Activated naive CD8-positive, alpha-beta T cell treated with anti-CD3 and anti-CD28 coated beads, Interleukin-2, amount 50 U/mL, for 24 hours (primary cell): ENCODE measurements around the gene LMAN1L.

Experiments used
- ATAC-seq: fragments of 150-1000 bp; cut with Tn5 transposase; one replicate; pipeline ENCODE4 v1.10.0; 2021
- DNase-seq: peaks from one replicate; pipeline ENCODE4 v3.0.0; 2021
- H3K27ac Mint-ChIP-seq: one replicate; pipeline ENCODE4 v1.8.0; 2021; ENCODE audit warnings: mild to moderate bottlenecking, mixed read lengths
- H3K27me3 Mint-ChIP-seq: one replicate; pipeline ENCODE4 v1.8.0; 2021; ENCODE audit warnings: mixed read lengths
- H3K36me3 Mint-ChIP-seq: one replicate; pipeline ENCODE4 v1.8.0; 2021; ENCODE audit warnings: low read depth, mixed read lengths
- H3K4me1 Mint-ChIP-seq: one replicate; pipeline ENCODE4 v1.8.0; 2021; ENCODE audit warnings: mixed read lengths
- H3K4me3 Mint-ChIP-seq: one replicate; pipeline ENCODE4 v1.8.0; 2021; ENCODE audit warnings: mild to moderate bottlenecking, moderate library complexity, mixed read lengths
- H3K9me3 Mint-ChIP-seq: one replicate; pipeline ENCODE4 v1.8.0; 2021; ENCODE audit warnings: mixed read lengths

Gene LMAN1L

GRCh38 chr15:74786551-74787165 is 26.0 kb upstream of the LMAN1L start:
- Mint-ChIP-seq H3K27me3 (no peaks in the 10 kb centered on the region), H3K9me3 (no peaks in the 10 kb centered on the region), H3K4me1 (peaks cover 66% of the 10 kb centered on the region), H3K4me3 (peak overlapping the region; percentile 95), H3K27ac (peak overlapping the region; percentile 99), H3K36me3 (peaks cover 62% of the 10 kb centered on the region)
- ATAC-seq, result no peak
- DNase-seq, result peak; percentile 43

- Mint-ChIP-seq H3K9me3 (no peaks in the 10 kb centered on the region), H3K27ac (peak overlapping the region; percentile 99), H3K36me3 (peaks cover 67% of the 10 kb centered on the region), H3K27me3 (no peaks in the 10 kb centered on the region), H3K4me3 (peak overlapping the region; percentile 95), H3K4me1 (peaks cover 73% of the 10 kb centered on the region)
- ATAC-seq (peak; percentile 70), DNase-seq (peak; percentile 92)
These were observed 25.2 kb upstream of the LMAN1L start for GRCh38 chr15:74787251-74788041.

- no peak for ATAC-seq
These were observed 24.5 kb upstream of the LMAN1L start for GRCh38 chr15:74788042-74788682.

GRCh38 chr15:74788683-74789151 is 23.9 kb upstream of the LMAN1L start:
- peak; percentile 66 for DNase-seq

More at GRCh38 chr15:74788042-74788682, 24.5 kb upstream of the LMAN1L start:
- peaks cover 81% of the 10 kb centered on the region for H3K4me1 Mint-ChIP-seq
- H3K36me3 Mint-ChIP-seq, result peaks cover 65% of the 10 kb centered on the region
- H3K4me3 Mint-ChIP-seq, result peak overlapping the region; percentile 95
- no peak for DNase-seq
- H3K27me3 Mint-ChIP-seq, result no peaks in the 10 kb centered on the region
- peak overlapping the region; percentile 99 for H3K27ac Mint-ChIP-seq
- H3K9me3 Mint-ChIP-seq, result no peaks in the 10 kb centered on the region

GRCh38 chr15:74789171-74789631 is 23.4 kb upstream of the LMAN1L start:
- peaks cover 88% of the 10 kb centered on the region for H3K4me1 Mint-ChIP-seq
- H3K27ac Mint-ChIP-seq, result peak overlapping the region; percentile 99
- no peaks in the 10 kb centered on the region for H3K9me3 Mint-ChIP-seq
- peak overlapping the region; percentile 95 for H3K4me3 Mint-ChIP-seq
- no peaks in the 10 kb centered on the region for H3K27me3 Mint-ChIP-seq
- H3K36me3 Mint-ChIP-seq, result peaks cover 56% of the 10 kb centered on the region
- peak; percentile 35 for DNase-seq
- ATAC-seq, result no peak

More at GRCh38 chr15:74788683-74789151, 23.9 kb upstream of the LMAN1L start:
- Mint-ChIP-seq H3K36me3 (peaks cover 59% of the 10 kb centered on the region), H3K9me3 (no peaks in the 10 kb centered on the region), H3K27me3 (no peaks in the 10 kb centered on the region), H3K4me3 (peak overlapping the region; percentile 95), H3K4me1 (peaks cover 86% of the 10 kb centered on the region), H3K27ac (peak overlapping the region; percentile 99)
- peak; percentile 20 for ATAC-seq

- ATAC-seq, result no peak
- H3K27ac Mint-ChIP-seq, result peak overlapping the region; percentile 99
- no peaks in the 10 kb centered on the region for H3K27me3 Mint-ChIP-seq
- peaks cover 53% of the 10 kb centered on the region for H3K36me3 Mint-ChIP-seq
- DNase-seq, result no peak
- peak overlapping the region; percentile 95 for H3K4me3 Mint-ChIP-seq
- H3K4me1 Mint-ChIP-seq, result peaks cover 93% of the 10 kb centered on the region
- H3K9me3 Mint-ChIP-seq, result no peaks in the 10 kb centered on the region
These were observed 22.9 kb upstream of the LMAN1L start for GRCh38 chr15:74789741-74790079.

GRCh38 chr15:74790080-74790916 is 22.3 kb upstream of the LMAN1L start:
- peak; percentile 12 for ATAC-seq
- peaks cover 95% of the 10 kb centered on the region for H3K4me1 Mint-ChIP-seq
- no peaks in the 10 kb centered on the region for H3K9me3 Mint-ChIP-seq
- no peaks in the 10 kb centered on the region for H3K27me3 Mint-ChIP-seq
- peaks cover 53% of the 10 kb centered on the region for H3K36me3 Mint-ChIP-seq
- peak; percentile 63 for DNase-seq
- peak overlapping the region; percentile 99 for H3K27ac Mint-ChIP-seq
- peak overlapping the region; percentile 95 for H3K4me3 Mint-ChIP-seq

GRCh38 chr15:74791007-74791406 is 21.6 kb upstream of the LMAN1L start:
- DNase-seq (no peak), ATAC-seq (no peak)
- H3K9me3 Mint-ChIP-seq, result no peaks in the 10 kb centered on the region
- H3K4me3 Mint-ChIP-seq, result peak overlapping the region; percentile 95
- peaks cover 52% of the 10 kb centered on the region for H3K36me3 Mint-ChIP-seq
- peak overlapping the region; percentile 99 for H3K27ac Mint-ChIP-seq
- no peaks in the 10 kb centered on the region for H3K27me3 Mint-ChIP-seq
- peaks cover 94% of the 10 kb centered on the region for H3K4me1 Mint-ChIP-seq

GRCh38 chr15:74791667-74792066 is 21.0 kb upstream of the LMAN1L start:
- no peak for DNase-seq
- Mint-ChIP-seq H3K27ac (peak overlapping the region; percentile 99), H3K27me3 (no peaks in the 10 kb centered on the region), H3K36me3 (peaks cover 58% of the 10 kb centered on the region), H3K4me1 (peaks cover 96% of the 10 kb centered on the region), H3K4me3 (peak overlapping the region; percentile 95), H3K9me3 (no peaks in the 10 kb centered on the region)
- no peak for ATAC-seq

GRCh38 chr15:74792227-74793016 is 20.2 kb upstream of the LMAN1L start:
- Mint-ChIP-seq H3K27me3 (no peaks in the 10 kb centered on the region), H3K36me3 (peaks cover 55% of the 10 kb centered on the region), H3K4me1 (peaks cover 96% of the 10 kb centered on the region), H3K9me3 (no peaks in the 10 kb centered on the region), H3K4me3 (peak overlapping the region; percentile 95), H3K27ac (peak overlapping the region; percentile 99)
- ATAC-seq, result no peak
- DNase-seq, result peak; percentile 37

GRCh38 chr15:74793135-74794028 is 19.3 kb upstream of the LMAN1L start:
- Mint-ChIP-seq H3K9me3 (no peaks in the 10 kb centered on the region), H3K27me3 (no peaks in the 10 kb centered on the region), H3K4me3 (peak overlapping the region; percentile 21), H3K36me3 (peaks cover 51% of the 10 kb centered on the region), H3K27ac (peak overlapping the region; percentile 99), H3K4me1 (peaks cover 96% of the 10 kb centered on the region)
- DNase-seq (peak; percentile 80), ATAC-seq (peak; percentile 20)

- no peak for DNase-seq
- Mint-ChIP-seq H3K4me1 (peaks cover 96% of the 10 kb centered on the region), H3K36me3 (peaks cover 49% of the 10 kb centered on the region), H3K4me3 (peak overlapping the region; percentile 6), H3K9me3 (no peaks in the 10 kb centered on the region), H3K27me3 (no peaks in the 10 kb centered on the region), H3K27ac (peak overlapping the region; percentile 87)
- ATAC-seq, result no peak
These were observed 18.2 kb upstream of the LMAN1L start for GRCh38 chr15:74794248-74794969.
